Stimulated activated CD8-positive, alpha-beta memory T cell treated with anti-CD3 and anti-CD28 coated beads, Interleukin-15, amount 100 ng/mL, for 24 hours (primary cell): ENCODE results near the gene WFDC1.

Experiments used
- DNase-seq: peaks from one replicate; pipeline ENCODE4 v3.0.0-alpha.2; 2020; ENCODE audit warnings: low read depth

Gene WFDC1, protein sequence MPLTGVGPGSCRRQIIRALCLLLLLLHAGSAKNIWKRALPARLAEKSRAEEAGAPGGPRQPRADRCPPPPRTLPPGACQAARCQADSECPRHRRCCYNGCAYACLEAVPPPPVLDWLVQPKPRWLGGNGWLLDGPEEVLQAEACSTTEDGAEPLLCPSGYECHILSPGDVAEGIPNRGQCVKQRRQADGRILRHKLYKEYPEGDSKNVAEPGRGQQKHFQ

GRCh38 chr16:84294531-84295142 is at the start of gene WFDC1:
Gene WFDC1, plus strand, starts transcription at chr16:84294878. Its CDS starts 94 bp downstream, at chr16:84294972.
- no peak for DNase-seq

DNA sequence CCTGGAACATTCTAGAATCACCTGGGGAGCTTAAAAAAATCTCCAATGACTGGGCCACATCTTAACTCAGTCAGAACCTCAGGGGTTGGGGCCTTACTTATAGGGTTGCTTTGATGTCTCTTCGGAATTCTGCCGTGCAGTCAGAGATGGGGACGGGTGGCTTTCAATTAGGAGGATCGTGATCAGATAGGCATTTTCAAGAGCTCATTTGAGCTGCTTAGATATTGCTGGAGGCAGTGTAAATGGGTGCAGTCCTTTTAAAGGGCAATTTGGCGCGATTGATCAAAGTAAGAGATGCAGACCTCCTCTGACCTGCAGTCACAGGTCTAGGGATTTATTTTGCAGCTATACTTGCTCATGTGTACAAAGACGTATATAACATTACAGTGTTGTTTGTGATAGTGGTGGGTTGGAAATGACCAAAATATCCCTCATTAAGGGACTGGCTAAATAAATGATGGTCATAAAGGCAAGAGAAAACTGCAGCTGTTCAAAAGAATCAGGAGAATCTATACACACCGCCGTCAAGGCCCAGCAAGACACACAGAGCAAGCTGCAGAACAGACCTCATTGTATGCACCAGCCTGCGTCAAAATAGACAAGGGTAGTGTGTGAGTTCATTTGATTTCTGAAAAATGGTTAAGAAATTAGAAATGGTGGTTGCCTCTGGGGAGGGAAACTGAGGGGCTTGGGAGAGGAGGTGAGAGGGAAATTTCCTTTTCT is 48.6 kb upstream of the WFDC1 start:
- no peak for DNase-seq

- no peak for DNase-seq
These were observed 48.0 kb upstream of the WFDC1 start for GRCh38 chr16:84246679-84247077.

DNA sequence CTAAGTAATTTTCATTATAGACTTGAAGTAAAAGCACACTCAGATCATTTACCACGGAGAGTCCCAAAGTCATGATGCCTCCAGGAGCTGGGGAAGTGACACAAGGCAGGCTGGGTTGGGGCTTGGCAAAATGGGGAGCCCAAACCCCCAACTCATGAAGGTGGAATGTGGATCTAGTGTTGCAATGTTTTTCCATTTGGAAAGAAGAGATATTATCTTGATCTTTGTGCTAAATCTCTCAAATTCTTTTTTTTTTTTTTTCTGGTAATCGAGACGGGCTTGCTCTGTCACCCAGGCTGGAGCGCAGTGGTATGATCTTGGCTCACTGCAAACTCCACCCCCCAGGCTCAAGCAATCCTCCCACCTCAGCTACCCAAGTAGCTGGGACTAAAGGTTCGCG is 47.3 kb upstream of the WFDC1 start:
- DNase-seq, result no peak

DNA sequence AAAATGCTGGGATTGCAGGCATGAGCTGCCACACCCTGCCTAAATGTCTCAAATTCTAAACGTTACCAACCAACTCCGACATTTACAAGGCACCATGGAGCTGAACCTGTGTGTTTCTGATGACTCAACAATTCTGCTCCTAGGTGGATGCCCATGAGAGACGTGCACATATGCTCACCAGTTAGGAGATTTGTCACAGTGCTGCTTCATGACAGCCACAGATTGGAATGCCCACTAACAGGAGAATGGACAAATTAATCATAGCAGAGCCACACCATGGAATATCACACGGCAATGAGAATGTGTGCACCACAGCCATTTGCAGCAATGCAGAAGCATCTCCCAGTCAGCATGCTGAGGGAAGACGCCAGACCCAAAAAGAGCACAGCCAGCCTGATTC is 46.8 kb upstream of the WFDC1 start:
- no peak for DNase-seq

DNA sequence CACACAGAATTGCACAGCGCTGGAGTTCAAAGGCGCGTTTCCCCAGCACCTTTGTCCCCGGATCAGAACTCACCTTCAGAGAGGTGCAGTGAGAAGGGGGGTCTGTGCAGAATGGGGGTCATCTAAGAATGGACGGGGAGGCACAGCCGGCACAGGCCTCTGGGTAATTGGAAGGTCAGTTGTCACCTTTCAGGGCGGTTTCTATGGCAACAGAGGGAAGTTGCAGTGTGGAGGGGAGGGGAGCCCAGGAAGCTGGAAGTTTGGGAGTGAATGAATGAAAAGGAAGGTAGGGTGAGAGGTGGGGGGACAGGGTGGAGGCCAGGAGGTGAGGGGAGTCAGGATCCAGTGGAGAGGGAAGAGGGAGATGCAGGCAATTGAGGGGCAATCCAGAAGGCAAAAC is 42.5 kb upstream of the WFDC1 start:
- no peak for DNase-seq

- DNase-seq, result no peak
These were observed 41.5 kb upstream of the WFDC1 start for GRCh38 chr16:84253173-84253572.

GRCh38 chr16:84254062-84254461 is 40.6 kb upstream of the WFDC1 start:
- DNase-seq, result no peak

- DNase-seq, result no peak
These were observed 39.4 kb upstream of the WFDC1 start for GRCh38 chr16:84255050-84255810.

DNA sequence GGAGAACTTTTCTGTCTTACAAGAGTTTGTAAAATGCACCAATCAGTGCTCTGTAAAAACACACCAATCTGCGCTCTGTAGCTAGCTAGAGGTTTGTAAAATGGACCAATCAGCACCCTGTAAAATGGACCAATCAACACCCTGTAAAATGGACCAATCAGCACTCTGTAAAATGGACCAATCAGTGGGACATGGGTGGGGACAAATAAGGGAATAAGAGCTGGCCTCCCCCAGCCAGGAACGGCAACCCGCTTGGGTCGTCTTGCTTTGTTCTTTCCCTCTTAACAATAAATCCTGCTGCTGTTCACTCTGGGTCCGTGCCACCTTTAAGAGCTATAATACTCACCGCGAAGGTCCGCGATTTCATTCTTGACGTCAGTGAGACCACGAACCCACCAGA is 36.4 kb upstream of the WFDC1 start:
- no peak for DNase-seq

GRCh38 chr16:84259691-84260090 is 35.0 kb upstream of the WFDC1 start:
- DNase-seq, result no peak

GRCh38 chr16:84260766-84261554 is 33.7 kb upstream of the WFDC1 start:
- DNase-seq, result no peak

DNA sequence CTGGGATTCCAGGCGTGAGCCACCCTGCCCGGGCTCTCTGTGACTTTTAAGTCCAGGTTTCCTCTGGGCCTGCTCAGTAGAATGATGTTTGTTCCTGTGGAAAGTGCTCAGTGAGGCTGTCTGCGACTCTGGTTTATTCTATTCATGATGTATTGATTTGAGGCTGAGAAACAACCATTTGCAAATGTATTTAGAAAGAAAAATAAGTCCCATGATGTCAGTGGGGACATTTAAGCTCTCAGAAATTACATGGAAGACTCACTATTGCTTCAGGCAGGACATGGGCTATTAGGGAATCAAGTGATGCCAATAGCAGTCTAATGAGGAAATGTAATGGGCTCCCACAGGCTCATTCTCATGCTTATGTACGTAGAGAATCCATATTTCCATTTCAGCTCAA is 32.6 kb upstream of the WFDC1 start:
- no peak for DNase-seq

- no peak for DNase-seq
These were observed 31.7 kb upstream of the WFDC1 start for GRCh38 chr16:84262939-84263338.

- DNase-seq, result no peak
These were observed 28.2 kb upstream of the WFDC1 start for GRCh38 chr16:84266451-84266850.

DNA sequence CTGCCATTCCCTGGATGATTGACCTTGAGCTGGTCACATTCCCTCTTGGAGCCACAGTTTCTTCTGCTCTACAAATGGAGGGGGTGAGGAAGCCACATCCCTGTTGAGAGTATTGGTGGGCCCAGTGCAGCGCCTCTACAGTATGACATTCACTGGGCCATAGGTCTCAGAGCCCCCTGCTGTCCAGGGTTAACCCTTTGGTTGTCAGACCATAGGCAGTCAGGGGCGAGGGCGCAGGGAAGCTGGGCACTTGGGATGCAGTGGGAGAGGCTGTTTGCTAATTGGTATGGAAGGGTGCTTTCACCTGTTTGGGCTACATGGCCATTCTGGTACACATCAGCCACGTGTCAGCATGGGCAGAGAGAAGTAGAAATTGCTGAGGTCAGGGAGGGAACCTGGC is 27.3 kb upstream of the WFDC1 start:
- no peak for DNase-seq

DNA sequence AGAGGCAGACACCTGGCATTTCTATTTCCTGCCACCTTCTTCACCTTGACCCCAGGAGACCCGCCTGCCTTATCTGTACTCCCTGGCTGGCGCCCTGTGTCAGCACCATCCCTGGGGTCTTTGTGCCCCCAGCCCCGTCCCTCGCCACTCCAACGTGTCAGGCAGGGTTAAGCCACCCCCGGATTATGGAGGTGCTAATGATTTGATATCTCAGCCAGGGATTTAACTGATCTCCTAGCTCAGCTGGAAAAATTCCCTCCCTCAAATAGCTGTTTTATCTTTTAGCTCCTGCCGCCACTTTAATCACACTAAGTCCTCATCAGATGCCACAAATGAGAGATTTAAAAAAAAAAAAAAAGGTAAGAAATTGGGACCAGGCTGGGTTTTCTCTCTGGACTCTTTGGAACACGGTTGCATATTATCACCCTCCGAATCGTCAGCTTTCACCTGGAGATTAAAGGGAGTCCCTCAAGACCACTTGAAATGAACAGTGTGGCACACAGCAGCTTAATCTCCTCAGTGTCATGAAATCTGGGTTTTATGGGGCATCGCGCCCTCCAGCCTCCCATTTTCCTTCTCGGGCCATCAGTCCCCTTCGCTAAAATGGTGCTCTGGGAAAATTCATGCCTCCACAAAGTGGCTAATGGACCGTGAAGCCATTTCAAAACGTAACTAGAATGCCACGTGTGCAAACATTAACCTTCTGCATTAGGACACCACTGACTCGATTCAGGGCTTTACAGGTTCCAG is 26.2 kb upstream of the WFDC1 start:
- DNase-seq, result no peak

DNA sequence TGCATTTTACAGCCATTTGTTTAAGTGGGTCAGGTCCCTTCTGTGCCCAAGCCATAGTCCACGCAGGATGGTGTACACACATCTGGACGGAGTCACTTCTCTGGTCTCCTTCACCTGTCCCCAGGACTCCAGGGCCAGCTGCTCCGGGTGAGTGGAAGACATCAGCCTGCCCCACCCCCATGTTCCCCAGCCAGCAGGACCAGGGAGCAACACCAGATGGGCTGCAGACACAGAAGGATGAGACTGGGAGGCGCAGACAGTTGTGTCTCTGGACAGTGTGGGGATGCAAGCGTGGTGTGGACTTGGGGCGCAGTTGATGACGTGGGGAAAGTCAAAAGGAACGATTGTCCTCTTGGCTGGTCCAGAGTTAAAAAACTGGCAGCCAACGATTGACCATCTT is 24.6 kb upstream of the WFDC1 start:
- DNase-seq, result no peak

DNA sequence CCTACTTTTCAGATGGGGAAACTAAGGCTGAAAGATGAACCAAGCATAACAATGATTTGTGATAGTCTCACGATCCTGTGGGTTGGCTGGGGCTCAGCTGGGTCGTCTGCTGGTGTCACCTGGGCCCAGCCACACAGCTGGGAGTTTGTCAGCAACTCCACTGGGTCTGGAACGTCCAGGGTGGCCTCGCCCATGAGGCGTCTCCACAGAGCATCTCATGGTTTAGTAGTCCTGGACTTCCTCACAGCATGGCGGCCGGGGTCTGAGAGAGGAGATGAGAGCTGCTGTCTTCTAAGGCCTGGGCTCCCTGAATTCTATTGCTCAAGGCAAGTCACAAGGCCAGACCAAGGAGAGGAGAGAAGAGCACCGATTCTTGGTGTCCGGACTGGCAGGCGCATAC is 24.1 kb upstream of the WFDC1 start:
- DNase-seq, result no peak

DNA sequence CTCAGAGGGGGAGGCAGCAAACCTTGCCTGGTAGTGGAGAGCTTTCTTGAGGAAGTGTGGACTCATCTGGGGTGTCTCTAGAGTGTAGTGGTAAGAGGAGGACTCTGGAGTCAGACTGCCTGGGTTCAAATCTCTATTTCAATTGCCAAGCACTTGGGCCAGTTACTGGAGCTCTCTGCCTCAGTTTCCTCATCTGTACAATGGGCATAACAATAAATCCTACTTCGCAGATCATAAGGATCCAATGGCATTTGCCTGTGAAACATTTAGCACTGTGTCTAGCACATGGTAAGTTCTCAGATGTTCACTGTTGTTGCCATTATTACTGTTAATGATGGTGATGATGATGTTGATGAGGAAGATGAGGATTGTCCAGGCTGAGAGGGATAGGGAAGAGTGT is 23.6 kb upstream of the WFDC1 start:
- DNase-seq, result no peak

- DNase-seq, result no peak
These were observed 22.8 kb upstream of the WFDC1 start for GRCh38 chr16:84271866-84272265.
